Stimulated activated CD4-positive, alpha-beta T cell treated with anti-CD3 and anti-CD28 coated beads, Interleukin-2, amount 100 ng/mL, for 24 hours (primary cell): ENCODE measurements around the gene IGHMBP2.
"Not testable (repeated sequence)": the region's sequence is repeated elsewhere in the genome, so short reads cannot be mapped to it uniquely, and the experiment has no call there.

Experiments
- DNase-seq, 2 donors: peaks; one replicate each; pipeline ENCODE4 v3.0.0-alpha.2; 2020

Gene IGHMBP2

GRCh38 chr11:68963779-68964178 is 60.1 kb downstream of the IGHMBP2 start:
- DNase-seq: no peak

- DNase-seq: no peak
Measured at GRCh38 chr11:68965901-68966853, 62.5 kb downstream of the IGHMBP2 start.

GRCh38 chr11:68966894-68967780 is 63.4 kb downstream of the IGHMBP2 start:
- no peak for DNase-seq

- no peak for DNase-seq
Measured at GRCh38 chr11:68968306-68969250, 64.9 kb downstream of the IGHMBP2 start.

GRCh38 chr11:68969386-68969785 is 65.7 kb downstream of the IGHMBP2 start:
- no peak for DNase-seq

GRCh38 chr11:68970921-68971636 is 67.4 kb downstream of the IGHMBP2 start:
- no peak for DNase-seq

- DNase-seq: no peak
Measured at GRCh38 chr11:68973219-68973618, 69.5 kb downstream of the IGHMBP2 start.

- not testable (repeated sequence) for DNase-seq
Measured at GRCh38 chr11:68973706-68974105, 70.0 kb downstream of the IGHMBP2 start.

- DNase-seq: no peak
Measured at GRCh38 chr11:68974421-68975194, 70.9 kb downstream of the IGHMBP2 start.

GRCh38 chr11:68976095-68976494 is 72.4 kb downstream of the IGHMBP2 start:
- no peak for DNase-seq

- no peak for DNase-seq
Measured at GRCh38 chr11:68976563-68976962, 72.9 kb downstream of the IGHMBP2 start.

GRCh38 chr11:68977781-68978625 is 74.3 kb downstream of the IGHMBP2 start:
- DNase-seq: no peak

- DNase-seq: no peak
Measured at GRCh38 chr11:68978626-68978930, 74.9 kb downstream of the IGHMBP2 start.

GRCh38 chr11:68978931-68979594 is 75.4 kb downstream of the IGHMBP2 start:
- DNase-seq: no peak

GRCh38 chr11:68979931-68980775 is 76.5 kb downstream of the IGHMBP2 start:
- no peak for DNase-seq

- DNase-seq: no peak
Measured at GRCh38 chr11:68980776-68981065, 77.0 kb downstream of the IGHMBP2 start, which contains the start of gene MRGPRD. Gene MRGPRD (minus strand): TSS chr11:68980986. CDS start chr11:68980986, 0 bp downstream.

GRCh38 chr11:68982134-68982533 is 78.4 kb downstream of the IGHMBP2 start:
- no peak for DNase-seq

- no peak for DNase-seq
Measured at GRCh38 chr11:68983801-68984200, 80.1 kb downstream of the IGHMBP2 start.

GRCh38 chr11:68987211-68987610 is 83.5 kb downstream of the IGHMBP2 start:
- no peak for DNase-seq
